ENCODE data around the gene SLC66A2. TPM values are rescaled to one million over a fixed set of nuclear protein-coding genes. Genes with fewer than 3 reads are reported as not detected.

The SLC66A2 gene
- total and polyA plus RNA-seq, 10 of the 15 experiments (the other 5 are each of a cell fraction or from before 2014, with no cell fraction given), result 0.69 to 42.5 (median 14.8) TPM

- H3K4me1 ChIP-seq (ENCODE audit: control insufficient read depth, insufficient read depth, low read length), result no peaks in the 10 kb centered on the region
- ChIA-PET RAD21 (ENCODE audit: unreplicated experiment) (no interaction called here), CTCF (no interaction called here), POLR2A (no interaction called here), SMC1A (ENCODE audit: uncharacterized antibody, unreplicated experiment) (no interaction called here)
- H4K20me1 ChIP-seq (ENCODE audit: control insufficient read depth, insufficient read depth), result no peaks in the 10 kb centered on the region
- peaks cover 10% of the 10 kb centered on the region for H3K79me2 ChIP-seq (ENCODE audit: control insufficient read depth, insufficient read depth, low read length)
- H3K27me3 ChIP-seq (replicated peaks in 1 of 2; ENCODE audit: control insufficient read depth in 2 of 2, insufficient read depth in 2 of 2, low read length in 1 of 2), result no peaks in the 10 kb centered on the region
- no peak for TF ChIP-seq LARP7 (IDR thresholded peaks at IDR 0.05)
- no peak for TF ChIP-seq SRF (IDR thresholded peaks at IDR 0.05; ENCODE audit: low read depth in 2 of 2, low read length in 2 of 2)
- no peak for TF ChIP-seq E4F1 (IDR thresholded peaks at IDR 0.05; ENCODE audit: borderline replicate concordance, partially characterized antibody)
- TF ChIP-seq NR2C1 (IDR thresholded peaks at IDR 0.05), result no peak
- TF ChIP-seq ZNF622 (IDR thresholded peaks at IDR 0.05), result no peak
- no peak for TF ChIP-seq PAX5 (IDR thresholded peaks at IDR 0.05; ENCODE audit: borderline replicate concordance, low read depth, low read length)
- TF ChIP-seq SMARCA5 (IDR thresholded peaks at IDR 0.05), result no peak
- no peak for TF ChIP-seq ZNF24 (IDR thresholded peaks at IDR 0.05)
- no peak for TF ChIP-seq TCF3 (IDR thresholded peaks at IDR 0.05; ENCODE audit: borderline replicate concordance, insufficient read depth, low read depth, low read length)
- TF ChIP-seq SP1 (IDR thresholded peaks at IDR 0.05; ENCODE audit: low read depth, low read length), result no peak
- no peak for TF ChIP-seq ZZZ3 (IDR thresholded peaks at IDR 0.05; ENCODE audit: control insufficient read depth, insufficient read length, low read depth)
- TF ChIP-seq E2F8 (IDR thresholded peaks at IDR 0.05; ENCODE audit: low read depth, partially characterized antibody), result no peak
- in situ Hi-C loops (cut with MboI) (no loop called here), intact Hi-C loops (cut with micrococcal nuclease; ENCODE audit: unreplicated experiment) (no loop called here)
- H2AFZ ChIP-seq (ENCODE audit: control insufficient read depth, low read depth, low read length), result no peak overlapping the region
- FAIRE-seq (no peak), ATAC-seq (no peak), DNase-seq (ENCODE audit: low read depth, low spot score) (no peak)
- H3K4me3 ChIP-seq, result no peak overlapping the region
- H3K9ac ChIP-seq (ENCODE audit: control insufficient read depth, insufficient read depth, low read length), result no peak overlapping the region
- no peak overlapping the region for H3K27ac ChIP-seq (ENCODE audit: control insufficient read depth, insufficient read depth)
- WGBS (ENCODE audit: insufficient coverage, insufficient replicate concordance, low lambda C conversion rate, missing lambda C conversion rate), result 96% methylated on average over 4 of the region's 4 CpGs
- no TSS peak for BruUV-seq (replicated peaks)
- H3K4me2 ChIP-seq (ENCODE audit: control insufficient read depth, insufficient read depth), result no peak overlapping the region
- H3K9me3 ChIP-seq (replicated peaks; ENCODE audit: control insufficient read depth, insufficient read depth, low read length), result no peaks in the 10 kb centered on the region
- H3K36me3 ChIP-seq (ENCODE audit: control insufficient read depth in 2 of 2, insufficient read depth in 2 of 2, low read length in 1 of 2), result peaks cover 16 to 25% of the 10 kb centered on the region in 2 experiments
Measured at GRCh38 chr18:79974025-79974654, 22.7 kb upstream of the SLC66A2 start.

Data from GM12878 (cell line).